Measurements from ENCODE around the gene TBC1D22B.

- no peak for TF ChIP-seq CTCF (IDR thresholded peaks at IDR 0.05)
- no peak for TF ChIP-seq POLR2A (IDR thresholded peaks at IDR 0.05)
Measured at GRCh38 chr6:37272834-37273566, 15.4 kb downstream of the TBC1D22B start.
